ENCODE results near the gene LZTFL1. TPM values are rescaled to one million over a fixed set of nuclear protein-coding genes. Genes with fewer than 3 reads are reported as not detected.

The LZTFL1 gene
- total RNA-seq, 4 donors from 2014 or later = 6.4 to 14.3 (median 12.0) TPM

GRCh38 chr3:45798034-45798433 lies 43.9 kb downstream of the LZTFL1 start:
- TF ChIP-seq POLR2A (IDR thresholded peaks at IDR 0.05) = no peak
- TF ChIP-seq CTCF (IDR thresholded peaks at IDR 0.05) = no peak
- Histone ChIP-seq H3K27me3 (peaks cover 5 to 69% (median 12%) of the 10 kb centered on the region in 4 donors), H3K4me3 (no peak overlapping the region), H3K4me1 (peaks cover 5 to 15% (median 12%) of the 10 kb centered on the region in 3 donors), H3K36me3 (no peaks in the 10 kb centered on the region), H3K9me3 (no peaks in the 10 kb centered on the region), H3K27ac (no peak overlapping the region)
- intact Hi-C loops (cut with DNase I) = no loop called here
- no peak for DNase-seq
- WGBS, 2 donors = 68 to 96% methylated on average over 4 of the region's 4 CpGs

GRCh38 chr3:45796902-45797637 lies 44.8 kb downstream of the LZTFL1 start:
- no peak for DNase-seq
- peak overlapping the region in 3 of 4 donors; percentile 41 to 65 (median 52) for H3K4me3 ChIP-seq
- H3K27me3 ChIP-seq = peaks cover 5 to 79% (median 12%) of the 10 kb centered on the region in 4 donors
- no peaks in the 10 kb centered on the region for H3K36me3 ChIP-seq
- no peaks in the 10 kb centered on the region for H3K9me3 ChIP-seq
- TF ChIP-seq CTCF (IDR thresholded peaks at IDR 0.05) (no peak), POLR2A (IDR thresholded peaks at IDR 0.05) (no peak)
- H3K4me1 ChIP-seq = peaks cover 5 to 15% (median 12%) of the 10 kb centered on the region in 3 donors
- WGBS, 2 donors = 66 to 78% methylated on average over 10 to 13 of the region's 13 CpGs
- H3K27ac ChIP-seq = no peak overlapping the region
- intact Hi-C loops (cut with DNase I) = no loop called here

- intact Hi-C loops (cut with DNase I) = no loop called here
- 1 to 8% methylated on average over 7 to 25 of the region's 91 CpGs for WGBS, 2 donors
- Histone ChIP-seq H3K27ac (no peak within 1 kb of the TSS), H3K27me3 (peaks cover 5 to 79% (median 12%) of the 10 kb centered on the region in 4 donors), H3K4me3 (peak within 1 kb of the TSS; percentile 24 to 65 (median 46)), H3K4me1 (peaks cover 5 to 15% (median 12%) of the 10 kb centered on the region in 3 donors), H3K36me3 (no peaks in the 10 kb centered on the region), H3K9me3 (no peaks in the 10 kb centered on the region)
- TF ChIP-seq CTCF (IDR thresholded peaks at IDR 0.05) (no peak), POLR2A (IDR thresholded peaks at IDR 0.05) (no peak)
- DNase-seq = no peak
Measured at GRCh38 chr3:45795882-45796765, 45.8 kb downstream of the LZTFL1 start, which contains the start of gene SLC6A20. Gene SLC6A20, minus strand, starts transcription at chr3:45796536. Its CDS starts 117 bp downstream, at chr3:45796419.

- peak overlapping the region in 3 of 4 donors; percentile 41 to 65 (median 52) for H3K4me3 ChIP-seq
- H3K27me3 ChIP-seq = peaks cover 5 to 79% (median 12%) of the 10 kb centered on the region in 4 donors
- no peak overlapping the region for H3K27ac ChIP-seq
- H3K4me1 ChIP-seq = peaks cover 5 to 15% (median 12%) of the 10 kb centered on the region in 3 donors
- WGBS, 2 donors = 50 to 55% methylated on average over 14 of the region's 14 CpGs
- no peak for DNase-seq
- TF ChIP-seq CTCF (IDR thresholded peaks at IDR 0.05) (no peak), POLR2A (IDR thresholded peaks at IDR 0.05) (no peak)
- intact Hi-C loops (cut with DNase I) = no loop called here
- no peaks in the 10 kb centered on the region for H3K36me3 ChIP-seq
- H3K9me3 ChIP-seq = no peaks in the 10 kb centered on the region
Measured at GRCh38 chr3:45795509-45795881, 46.4 kb downstream of the LZTFL1 start.

Data from esophagus squamous epithelium (tissue), 5 donors.